Measurements from ENCODE around the gene NCR1.
"Not testable (repeated sequence)": the region's sequence is repeated elsewhere in the genome, so short reads cannot be mapped to it uniquely, and the experiment has no call there.

The NCR1 gene

GRCh38 chr19:54916822-54917221 is 10.9 kb downstream of the NCR1 start:
- no peak for DNase-seq

GRCh38 chr19:54918499-54918898 is 12.6 kb downstream of the NCR1 start:
- DNase-seq: no peak

- DNase-seq: not testable (repeated sequence)
Measured at GRCh38 chr19:54919646-54920563, 14.0 kb downstream of the NCR1 start.

GRCh38 chr19:54921082-54921481 is 15.1 kb downstream of the NCR1 start:
- no peak for DNase-seq

GRCh38 chr19:54923276-54923675 is 17.3 kb downstream of the NCR1 start:
- no peak for DNase-seq

- no peak for DNase-seq
Measured at GRCh38 chr19:54928299-54928698, 22.4 kb downstream of the NCR1 start.

- no peak for DNase-seq
Measured at GRCh38 chr19:54937926-54938325, 32.0 kb downstream of the NCR1 start.

GRCh38 chr19:54938906-54939305 is 33.0 kb downstream of the NCR1 start:
- DNase-seq: no peak

GRCh38 chr19:54939538-54939937 is 33.6 kb downstream of the NCR1 start:
- DNase-seq: not testable (repeated sequence)

GRCh38 chr19:54943772-54944361 is 37.9 kb downstream of the NCR1 start:
- not testable (repeated sequence) for DNase-seq

GRCh38 chr19:54947381-54947780 is 41.4 kb downstream of the NCR1 start, which contains the start of gene NLRP7:
NLRP7 (minus strand) TSS chr19:54947530.
- no peak for DNase-seq

GRCh38 chr19:54949412-54949811 is 43.5 kb downstream of the NCR1 start:
- no peak for DNase-seq

- DNase-seq: not testable (repeated sequence)
Measured at GRCh38 chr19:54950580-54950979, 44.6 kb downstream of the NCR1 start.

- DNase-seq: no peak
Measured at GRCh38 chr19:54952591-54953344, 46.8 kb downstream of the NCR1 start.

GRCh38 chr19:54953345-54953713 is 47.4 kb downstream of the NCR1 start:
- DNase-seq: not testable (repeated sequence)

- DNase-seq: no peak
Measured at GRCh38 chr19:54955376-54955775, 49.4 kb downstream of the NCR1 start.

GRCh38 chr19:54959840-54960239 is 53.9 kb downstream of the NCR1 start:
- no peak for DNase-seq

All from effector CD4-positive, alpha-beta T cell (primary cell).